Neuronal stem cell (in vitro differentiated cells): ENCODE data around the gene NR3C1. TPM values are rescaled to one million over a fixed set of nuclear protein-coding genes. Genes with fewer than 3 reads are reported as not detected.

Experiments
- small RNA-seq: library from polyadenylated mRNA; stranded (forward); fragments of <200 nt; extraction: miRNeasy Mini kit (QIAGEN cat#:217004); gene quantifications from one replicate; pipeline ENCODE3, GENCODE V24; 2013; ENCODE audit not compliant: insufficient read depth

Gene NR3C1

Small RNAs within 50 kb of the gene (small RNA-seq; reads per million reads assigned to genes)
- gene AC091925.2: not detected
